HG03571 (cell line): ENCODE data around the gene THADA.
"Not testable (repeated sequence)": the region's sequence is repeated elsewhere in the genome, so short reads cannot be mapped to it uniquely, and the experiment has no call there.

Experiments
- ATAC-seq: cut with Tn5 transposase; IDR thresholded peaks from one replicate; pipeline ENCODE4 v1.9.1; 2021; ENCODE audit not compliant: unreplicated experiment

Gene THADA

GRCh38 chr2:43288417-43289305 lies 307.2 kb downstream of the THADA start:
- ATAC-seq, result no peak

DNA sequence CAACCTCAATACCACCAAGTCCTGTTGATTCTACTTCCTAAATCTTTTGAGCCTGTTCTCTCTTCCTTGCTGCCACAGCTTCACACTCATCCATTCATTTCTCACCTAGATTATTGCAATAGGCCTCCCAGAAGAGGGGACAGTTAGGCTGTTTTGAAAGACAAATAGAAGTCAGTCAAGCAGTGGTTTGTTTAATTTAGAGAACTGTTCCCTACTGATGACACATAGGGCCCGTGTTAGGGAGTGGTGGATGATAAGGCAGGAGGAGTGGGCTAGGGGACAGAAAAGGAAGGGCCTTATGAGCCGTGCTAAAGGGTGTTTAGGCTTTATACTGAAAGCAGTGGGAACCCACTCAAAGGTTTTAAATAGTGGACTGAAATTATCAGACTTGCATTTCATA lies 309.9 kb downstream of the THADA start:
- ATAC-seq, result no peak

- ATAC-seq, result no peak
Observed at GRCh38 chr2:43284967-43285366, 310.9 kb downstream of the THADA start.

- not testable (repeated sequence) for ATAC-seq
Observed at GRCh38 chr2:43284347-43284746, 311.5 kb downstream of the THADA start.

GRCh38 chr2:43280994-43281393 lies 314.8 kb downstream of the THADA start:
- no peak for ATAC-seq

DNA sequence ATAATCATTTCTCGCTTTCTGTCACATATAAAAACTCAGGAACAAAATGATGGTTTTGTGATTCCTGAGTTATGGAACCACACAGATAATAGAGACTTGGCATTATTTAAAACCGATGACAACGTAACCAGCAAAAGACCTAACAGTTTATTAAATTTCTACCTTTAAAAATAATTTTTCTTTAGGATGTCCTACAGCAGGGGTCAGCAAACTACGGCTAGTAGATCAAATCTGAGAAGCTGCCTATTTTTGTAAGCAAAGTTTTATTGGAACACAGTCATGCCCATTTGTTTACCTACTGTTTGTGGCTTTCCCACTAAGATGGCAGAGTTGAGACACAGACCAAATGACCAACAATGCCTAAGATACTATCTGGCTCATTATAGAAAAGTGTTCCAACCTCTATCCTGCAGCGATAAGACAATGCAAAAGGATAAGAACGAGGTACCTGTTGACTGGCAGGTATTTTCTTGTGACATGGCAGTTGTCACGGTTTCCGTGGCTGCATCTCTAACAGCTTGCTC lies 316.5 kb downstream of the THADA start:
- no peak for ATAC-seq

DNA sequence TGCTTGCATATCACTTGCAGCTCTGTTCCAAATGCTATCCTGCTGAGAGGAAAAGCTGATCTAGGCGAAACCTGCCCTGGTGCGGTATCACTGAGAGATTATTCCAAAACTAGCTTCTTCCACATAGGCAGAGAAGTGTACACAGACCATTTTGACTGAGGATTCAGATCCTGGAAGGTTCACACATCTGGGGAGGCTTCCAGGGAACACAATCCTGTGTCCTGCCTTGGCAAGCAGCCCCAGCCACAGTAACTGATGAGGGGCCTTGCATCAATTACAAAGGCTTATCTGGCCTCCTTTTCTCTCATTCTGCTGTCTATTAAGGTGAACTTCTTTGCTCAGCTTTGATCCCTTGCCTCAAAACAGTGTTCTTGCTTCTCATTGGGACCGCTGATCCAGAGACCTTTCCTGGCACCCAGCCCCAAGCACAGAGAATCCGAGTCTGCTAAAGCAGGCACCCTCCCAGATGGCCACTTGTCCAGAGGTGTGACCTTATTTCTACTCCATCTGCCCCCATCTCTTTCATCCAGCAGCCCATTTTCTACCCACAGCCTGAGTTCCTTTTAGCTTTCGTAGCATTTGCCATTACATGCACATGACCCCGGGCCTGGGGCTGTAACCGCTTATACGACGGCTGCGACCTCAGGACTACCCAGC lies 317.1 kb downstream of the THADA start:
- ATAC-seq, result no peak

GRCh38 chr2:43276962-43277391 lies 318.9 kb downstream of the THADA start:
- ATAC-seq, result no peak

DNA sequence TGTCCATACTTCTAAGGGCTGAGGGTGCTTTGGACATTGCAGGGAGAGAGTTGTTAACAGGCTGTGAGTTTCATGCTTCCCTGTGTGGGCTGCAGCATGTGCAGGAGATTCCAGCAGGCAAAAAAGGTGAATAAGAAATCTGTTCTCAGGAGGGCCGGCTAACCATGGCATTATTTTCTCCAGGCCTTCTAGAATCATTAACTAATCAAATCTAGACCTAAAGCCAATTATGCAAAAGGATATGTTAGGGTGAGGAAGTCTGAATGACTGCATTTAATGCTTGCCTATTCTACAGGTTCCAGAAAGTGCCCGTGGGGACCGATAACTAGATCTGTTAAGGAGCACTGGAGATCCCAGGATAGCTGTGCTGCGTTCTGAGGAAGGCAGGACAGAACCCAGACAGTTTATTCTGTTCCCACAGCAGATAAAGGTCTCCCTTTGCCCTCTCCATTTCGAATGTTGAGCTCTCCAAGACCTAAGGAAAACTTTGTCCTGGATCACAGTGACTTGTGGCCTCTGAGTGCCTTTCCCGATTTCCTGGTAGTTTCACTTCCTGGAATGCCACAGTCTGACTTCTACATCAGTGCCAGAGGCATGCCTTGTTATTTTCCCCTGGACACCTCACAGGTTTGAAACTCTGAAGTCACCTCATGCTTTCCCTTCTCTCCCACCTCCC lies 319.4 kb downstream of the THADA start:
- no peak for ATAC-seq

DNA sequence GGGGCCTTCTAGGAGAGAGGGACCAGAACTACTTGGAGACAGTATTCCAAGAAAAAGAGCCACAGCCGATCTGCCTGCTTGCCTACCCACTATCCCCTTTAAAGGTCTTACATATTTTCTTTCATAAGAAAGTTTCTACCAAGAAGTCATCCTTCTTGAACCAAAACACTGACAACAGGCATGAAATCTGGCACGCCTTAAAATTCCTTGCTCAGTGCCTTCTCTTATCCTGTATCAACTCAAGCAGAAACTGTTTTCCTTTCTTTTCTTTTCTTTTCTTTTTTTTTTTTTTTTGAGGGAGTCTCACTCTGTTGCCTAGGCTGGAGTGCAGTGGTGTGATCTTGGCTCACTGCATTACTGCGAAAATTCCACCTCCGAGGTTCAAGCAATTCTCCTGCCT lies 321.1 kb downstream of the THADA start:
- no peak for ATAC-seq

DNA sequence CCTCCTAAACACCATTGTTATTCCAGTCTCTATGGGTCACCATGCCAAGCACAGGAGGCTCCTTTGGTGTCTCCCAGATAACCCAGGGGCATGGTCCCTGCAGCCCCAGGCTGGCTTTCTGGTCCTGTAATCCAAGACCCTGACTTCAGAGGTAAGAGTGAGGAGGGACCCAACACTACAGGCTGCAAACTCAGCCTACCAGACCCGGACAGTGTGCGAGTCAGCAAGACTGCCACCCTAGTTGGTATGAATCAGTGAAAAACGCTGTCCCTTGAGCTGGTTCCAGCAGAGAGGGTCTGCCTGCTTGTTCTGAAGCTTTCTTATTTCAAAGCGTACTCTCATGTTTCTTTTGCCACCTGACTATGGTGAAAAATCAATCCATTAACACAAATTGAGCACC lies 321.8 kb downstream of the THADA start:
- ATAC-seq, result no peak

GRCh38 chr2:43273529-43273928 lies 322.3 kb downstream of the THADA start:
- ATAC-seq, result no peak

DNA sequence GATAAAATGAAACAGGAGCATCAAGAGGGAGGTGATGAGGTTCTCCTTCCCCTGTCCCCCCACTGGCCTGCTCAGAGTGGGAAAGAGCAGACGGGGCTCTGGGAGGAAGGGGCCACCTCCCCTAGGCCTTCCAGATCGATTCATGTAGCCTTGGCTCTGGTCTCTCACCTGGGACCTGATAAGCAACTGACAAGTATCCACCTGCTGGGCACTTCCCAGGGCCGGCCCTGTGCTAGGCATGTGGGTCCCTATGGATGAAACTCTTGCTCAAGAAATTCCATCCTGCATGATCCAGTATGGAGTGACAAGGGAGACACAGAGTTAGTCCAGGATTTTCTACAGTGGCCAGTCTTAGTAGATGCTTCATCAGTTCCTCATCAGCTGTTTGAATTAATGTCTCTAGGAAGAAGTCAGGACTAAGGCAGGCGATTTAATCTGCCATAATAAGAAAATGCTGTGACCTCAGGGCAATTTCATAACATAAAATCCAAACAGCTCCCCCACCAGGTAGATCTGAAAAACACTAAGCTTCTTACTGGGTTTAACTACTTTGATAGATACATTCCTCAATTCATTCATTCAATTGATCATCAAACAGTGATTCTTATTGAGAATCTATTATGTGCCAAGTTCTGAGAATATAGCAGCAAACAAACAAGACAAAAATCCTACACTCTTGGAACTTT lies 324.8 kb downstream of the THADA start:
- no peak for ATAC-seq

GRCh38 chr2:43270461-43270860 lies 325.4 kb downstream of the THADA start:
- ATAC-seq, result no peak

GRCh38 chr2:43269706-43270105 lies 326.1 kb downstream of the THADA start:
- ATAC-seq, result no peak

GRCh38 chr2:43269074-43269572 lies 326.7 kb downstream of the THADA start:
- no peak for ATAC-seq

DNA sequence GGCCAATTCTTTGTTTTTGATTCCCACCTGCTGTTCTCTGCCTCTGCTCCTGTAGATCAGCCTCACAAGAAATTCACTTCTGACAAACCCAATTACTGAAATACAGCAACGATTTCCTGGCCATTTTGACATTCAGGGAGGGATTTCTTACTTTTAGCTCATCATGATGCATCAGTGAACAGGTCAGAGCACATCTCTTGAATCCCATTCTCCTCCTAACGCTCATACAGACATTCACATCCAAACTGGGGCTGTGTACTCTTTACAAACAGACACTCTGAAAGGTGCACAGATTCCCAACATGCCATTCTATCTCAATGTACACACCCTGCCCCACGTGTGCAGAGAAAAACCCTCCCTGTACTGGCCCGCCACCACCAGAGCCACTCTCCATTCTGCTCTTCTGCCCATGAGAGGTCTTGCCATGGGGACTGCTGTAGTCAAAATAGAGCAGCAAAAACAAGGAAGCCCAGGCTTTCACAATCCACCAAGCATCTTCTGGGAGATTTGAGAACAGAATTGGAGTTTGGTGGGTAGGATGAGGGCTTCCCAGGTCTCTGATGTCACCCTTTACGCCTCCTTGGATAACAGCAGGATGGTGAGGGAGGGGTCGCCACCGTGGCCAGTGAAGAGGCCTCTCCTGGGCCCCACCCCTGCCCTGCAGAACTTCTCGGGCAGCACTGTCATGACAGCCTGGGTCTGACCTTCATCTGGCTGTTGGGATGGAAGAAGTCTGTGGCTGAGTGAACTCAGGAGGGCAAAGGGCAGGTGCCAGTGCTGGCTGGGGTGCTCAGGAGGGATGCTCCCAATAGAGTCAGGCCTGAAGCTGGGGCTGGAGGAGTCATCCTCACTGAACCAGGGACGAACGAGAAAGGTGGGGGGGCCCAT lies 327.5 kb downstream of the THADA start:
- ATAC-seq, result no peak

GRCh38 chr2:43267381-43267780 lies 328.5 kb downstream of the THADA start:
- no peak for ATAC-seq

- ATAC-seq, result no peak
Observed at GRCh38 chr2:43266711-43267111, 329.1 kb downstream of the THADA start.

- ATAC-seq, result no peak
Observed at GRCh38 chr2:43265421-43265820, 330.4 kb downstream of the THADA start.
